H54 (cell line): ENCODE results near the gene ARX.

Experiments
- DNase-seq: peaks from one replicate; pipeline ENCODE4 v3.0.0; 2011; ENCODE audit warnings: low spot score, mixed read lengths; ENCODE audit not compliant: insufficient read length
- FAIRE-seq: peaks from 3 replicates; lab custom pipeline; 2011; peaks lifted over from hg19 to GRCh38; lab: Jason Lieb, UNC
- POLR2A ChIP-seq: IDR thresholded peaks from 2 replicates; pipeline ENCODE4 v1.6.1; 2011; ENCODE audit warnings: low read depth, mild to moderate bottlenecking, low read length

Gene ARX

DNA sequence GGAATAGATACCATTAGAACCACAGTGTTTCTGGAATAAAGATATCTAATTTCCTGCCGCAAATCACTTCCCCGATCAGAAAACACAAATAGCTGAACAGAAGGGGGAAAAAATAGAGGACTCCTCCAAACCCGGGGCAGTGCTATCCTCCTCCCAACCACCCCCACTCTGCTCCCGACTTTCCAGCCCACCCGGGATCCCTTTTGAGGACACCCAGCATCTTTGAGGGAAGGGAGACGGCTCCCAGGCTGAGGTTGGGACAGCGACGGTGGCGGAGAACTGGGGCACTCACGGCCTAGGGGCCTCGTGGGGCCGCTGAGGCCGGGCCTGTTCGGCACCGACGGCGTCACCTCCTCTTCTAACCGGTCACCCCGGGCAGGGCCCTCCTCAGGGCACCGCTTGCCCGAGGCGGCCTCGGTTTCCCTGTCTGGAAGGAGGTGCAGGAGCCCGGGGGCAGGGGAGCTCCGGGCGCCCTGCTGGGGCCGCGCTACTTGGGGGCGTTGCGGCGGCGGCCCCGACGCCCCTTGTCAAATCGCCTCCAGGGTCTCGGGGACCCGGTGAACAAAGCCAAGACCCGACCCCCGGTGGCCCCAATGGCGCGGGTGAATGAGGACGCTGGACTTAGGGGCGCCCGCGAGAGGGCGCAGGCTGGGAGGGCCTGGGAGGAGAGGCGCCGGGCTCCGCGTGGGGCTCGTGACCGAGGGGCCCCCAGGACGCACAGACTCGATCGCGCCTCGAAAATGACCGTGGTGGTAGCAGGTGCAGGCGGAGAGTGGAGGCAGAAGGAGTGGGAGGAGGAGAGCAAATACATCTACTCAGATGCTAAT lies 6.9 kb upstream of the ARX start:
- TF ChIP-seq POLR2A, result no peak
- DNase-seq (no peak), FAIRE-seq (no peak)

DNA sequence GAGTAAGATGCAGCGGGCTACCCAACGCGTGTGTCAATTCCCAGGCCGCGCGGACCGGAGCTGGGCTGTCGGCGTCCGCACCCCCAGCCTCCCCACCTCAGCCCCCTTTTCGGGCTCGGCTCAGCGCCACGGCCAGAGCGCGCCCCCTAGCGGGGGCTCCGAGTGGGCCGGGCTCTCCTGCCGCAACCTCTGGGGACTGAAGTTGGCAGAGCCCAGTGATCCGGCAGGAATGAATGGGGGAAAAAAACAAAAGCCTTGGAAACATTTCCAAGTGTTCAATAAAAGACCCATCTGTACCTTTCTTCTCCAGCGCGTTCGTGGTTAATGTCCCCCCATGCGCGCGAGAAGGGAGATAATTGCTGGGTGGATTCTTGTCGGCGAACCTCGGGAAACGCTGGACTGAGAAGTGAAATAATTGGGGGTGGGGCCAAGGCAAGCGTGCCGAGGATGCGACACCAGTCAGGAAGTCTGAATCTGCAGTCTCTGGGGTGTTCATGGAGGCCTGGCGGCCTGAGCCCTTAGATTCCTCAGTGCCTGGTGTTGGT lies 5.2 kb upstream of the ARX start:
- no peak for TF ChIP-seq POLR2A
- DNase-seq (peak; percentile 54), FAIRE-seq (no peak)

DNA sequence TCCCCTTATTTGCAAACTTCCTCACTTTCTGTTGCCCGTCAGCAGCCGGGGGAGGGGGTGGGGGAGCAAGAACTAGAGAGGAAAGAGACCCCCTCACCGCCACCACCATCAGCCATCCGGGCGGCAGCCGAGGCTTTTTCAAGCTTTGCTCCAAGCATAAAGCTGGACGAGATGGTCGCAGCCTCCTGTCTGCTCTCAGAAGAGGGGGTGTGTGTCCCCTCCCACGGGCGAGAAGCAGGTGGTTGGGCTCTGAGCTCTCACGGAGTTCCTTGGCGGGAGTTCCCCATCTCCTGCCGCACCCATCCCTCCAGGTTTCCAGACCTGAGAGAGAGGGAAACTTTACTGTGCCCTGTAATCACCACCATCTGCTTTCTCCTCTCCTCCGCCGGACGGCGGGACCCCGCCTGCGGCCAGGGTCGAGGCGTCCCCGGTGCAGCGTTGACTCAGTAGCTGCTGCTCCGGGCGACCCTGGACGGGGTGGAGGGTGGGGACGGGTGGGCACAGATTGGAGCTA lies 4.7 kb upstream of the ARX start:
- TF ChIP-seq POLR2A, result no peak
- FAIRE-seq (no peak), DNase-seq (no peak)

DNA sequence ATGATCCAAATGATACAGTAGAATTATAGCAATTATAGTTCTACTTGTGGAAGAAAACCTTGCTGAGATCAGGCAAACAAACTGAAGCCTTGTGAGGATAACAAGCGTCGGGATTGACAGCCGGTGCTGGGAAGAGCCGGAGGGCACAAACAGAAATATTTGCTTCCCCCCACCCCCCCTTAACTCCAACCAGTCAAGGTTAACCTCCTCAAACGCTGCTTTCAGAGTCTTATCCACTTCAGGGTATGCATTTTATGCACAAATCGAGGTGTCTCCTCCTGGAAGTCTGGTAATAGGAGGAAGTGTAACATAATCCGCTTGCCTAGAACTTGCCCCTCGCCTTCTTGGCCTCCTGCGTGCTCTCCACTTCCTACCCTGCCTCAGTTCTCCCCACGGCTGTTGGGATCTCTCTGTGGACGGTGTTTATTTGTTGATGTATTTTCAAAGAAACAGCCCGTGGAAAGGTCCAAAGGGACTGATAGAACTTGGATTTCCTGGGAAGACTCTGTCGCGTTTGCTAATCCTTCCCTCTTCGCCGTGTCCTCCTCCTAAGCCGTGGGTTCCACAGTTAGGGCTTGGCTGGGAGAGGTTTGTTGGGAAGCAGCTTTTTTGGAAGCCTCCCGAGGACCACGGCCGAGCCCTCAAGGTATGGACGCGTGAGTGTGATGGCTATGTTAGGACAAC lies 4.1 kb upstream of the ARX start:
- TF ChIP-seq POLR2A, result no peak
- FAIRE-seq, result no peak
- no peak for DNase-seq

DNA sequence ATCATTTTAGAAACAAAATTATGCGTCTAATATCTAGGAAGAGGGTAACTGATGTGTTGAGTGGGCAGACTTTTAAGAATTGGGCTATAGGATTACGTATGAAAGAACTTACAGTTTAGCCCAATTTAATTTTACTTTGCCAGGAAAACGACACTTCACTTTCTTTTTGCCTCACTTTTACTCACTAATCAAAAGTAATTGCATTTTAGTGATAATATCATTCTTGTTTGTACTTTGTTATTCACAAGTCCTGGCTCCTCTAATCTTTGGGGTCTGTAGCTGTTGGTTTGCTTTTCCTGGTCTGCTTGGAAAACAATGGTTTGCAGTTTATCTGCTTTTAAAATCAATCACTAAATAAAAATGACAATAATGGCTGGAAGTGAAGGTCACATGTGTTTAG lies 2.9 kb upstream of the ARX start:
- DNase-seq (no peak), FAIRE-seq (no peak)
- no peak for TF ChIP-seq POLR2A

DNA sequence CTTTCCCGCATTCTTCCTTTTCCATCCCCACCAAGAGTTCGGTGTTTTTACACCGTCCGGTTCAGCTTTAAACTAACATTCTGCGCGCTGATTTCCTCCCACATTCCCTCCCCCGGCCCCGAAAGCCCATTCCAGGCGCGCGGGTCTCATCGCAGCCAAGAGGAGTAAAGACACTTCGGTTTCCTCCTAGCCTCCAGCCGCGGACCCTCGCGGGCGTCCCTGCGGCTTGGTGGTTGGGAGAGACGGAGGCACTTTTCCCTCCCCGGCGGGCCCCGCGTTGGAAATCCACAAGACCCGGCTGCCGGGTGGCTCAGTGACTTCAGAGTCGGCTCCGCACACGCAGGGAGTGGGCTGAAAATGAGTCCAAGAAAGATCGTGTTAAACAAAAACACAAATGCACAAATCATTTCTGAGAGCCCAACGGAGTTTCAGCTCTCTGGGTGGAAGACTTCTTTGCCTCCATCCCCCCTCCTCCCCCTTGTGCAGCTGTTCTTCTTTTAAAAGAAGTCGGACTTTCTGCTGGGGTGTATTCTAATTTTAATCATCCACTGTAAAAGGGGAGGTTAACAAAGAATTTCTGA lies 2.0 kb upstream of the ARX start:
- FAIRE-seq (no peak), DNase-seq (no peak)
- no peak for TF ChIP-seq POLR2A

DNA sequence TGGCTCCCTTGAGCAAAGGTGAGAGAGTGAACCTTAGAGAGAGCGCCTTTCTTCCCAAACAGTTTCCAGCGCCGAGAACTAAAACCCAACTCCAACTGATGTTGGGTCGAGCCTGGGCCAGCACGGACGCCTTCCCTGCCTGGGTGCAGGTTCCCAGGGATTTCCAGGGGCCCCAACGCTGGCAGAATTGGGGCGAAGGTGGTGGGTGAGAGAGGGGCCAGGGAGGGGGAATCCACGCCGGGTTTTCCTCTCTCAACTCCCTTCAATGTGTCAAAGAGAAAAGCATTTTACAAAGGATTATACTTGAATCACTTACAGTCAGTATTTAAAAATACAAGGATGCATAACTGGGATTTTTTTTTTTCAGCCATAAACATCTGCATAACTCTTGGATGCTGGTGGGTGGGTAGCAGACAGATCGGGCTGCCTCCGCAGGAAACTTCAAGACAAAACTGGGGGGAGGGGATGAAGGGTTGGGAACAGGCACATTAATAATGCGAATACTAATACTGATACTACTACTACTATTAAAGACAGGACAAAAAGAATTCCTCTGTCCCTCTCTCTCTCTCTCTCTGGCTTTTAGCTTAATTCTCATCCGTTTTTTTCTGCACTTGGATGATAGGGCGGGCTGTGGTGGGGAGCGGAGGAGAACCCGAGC lies 1.3 kb upstream of the ARX start:
- DNase-seq (no peak), FAIRE-seq (no peak)
- TF ChIP-seq POLR2A, result no peak

DNA sequence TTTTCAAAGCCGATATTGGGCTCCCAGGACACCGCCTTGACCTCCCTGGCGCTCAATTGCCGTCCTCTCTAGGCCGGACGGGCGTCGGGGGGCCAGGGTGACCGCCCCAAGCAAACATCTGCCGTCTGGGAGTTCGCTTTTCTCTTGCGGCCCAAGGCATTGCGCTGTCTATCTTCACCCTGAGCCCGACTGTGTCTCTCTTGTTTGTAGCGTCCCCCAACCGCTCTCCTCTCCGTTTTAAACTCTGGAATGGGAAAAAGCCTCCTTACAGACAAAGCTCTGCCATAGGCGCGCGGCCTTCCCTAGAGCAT lies 551 bp upstream of the ARX start:
- no peak for TF ChIP-seq POLR2A
- FAIRE-seq, result no peak
- DNase-seq, result no peak

DNA sequence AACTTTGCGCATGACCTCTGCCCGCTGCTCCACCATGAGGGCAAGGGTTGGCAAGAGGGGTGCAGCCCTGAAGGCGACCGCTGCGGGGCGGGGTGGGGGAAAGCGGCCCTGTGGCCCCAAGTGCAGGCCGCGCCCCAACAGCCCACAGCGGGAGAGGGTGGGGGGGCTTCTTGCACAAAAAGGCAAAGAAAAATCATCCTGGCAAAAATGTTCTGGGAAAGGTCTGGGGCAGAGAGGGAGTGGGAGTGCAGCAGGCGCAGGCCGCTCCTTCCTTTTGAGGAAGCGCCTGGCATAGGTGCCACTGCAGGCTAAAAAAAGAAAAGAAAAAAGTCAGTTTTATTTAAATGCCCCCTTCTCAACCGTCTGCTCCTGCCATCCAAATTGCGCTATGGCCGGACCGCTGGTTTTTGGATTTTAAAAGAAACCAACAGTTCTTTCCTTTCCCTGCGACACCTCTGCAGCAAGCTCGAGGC lies 1.4 kb downstream of the ARX start:
- TF ChIP-seq POLR2A, result no peak
- DNase-seq, result no peak
- no peak for FAIRE-seq

DNA sequence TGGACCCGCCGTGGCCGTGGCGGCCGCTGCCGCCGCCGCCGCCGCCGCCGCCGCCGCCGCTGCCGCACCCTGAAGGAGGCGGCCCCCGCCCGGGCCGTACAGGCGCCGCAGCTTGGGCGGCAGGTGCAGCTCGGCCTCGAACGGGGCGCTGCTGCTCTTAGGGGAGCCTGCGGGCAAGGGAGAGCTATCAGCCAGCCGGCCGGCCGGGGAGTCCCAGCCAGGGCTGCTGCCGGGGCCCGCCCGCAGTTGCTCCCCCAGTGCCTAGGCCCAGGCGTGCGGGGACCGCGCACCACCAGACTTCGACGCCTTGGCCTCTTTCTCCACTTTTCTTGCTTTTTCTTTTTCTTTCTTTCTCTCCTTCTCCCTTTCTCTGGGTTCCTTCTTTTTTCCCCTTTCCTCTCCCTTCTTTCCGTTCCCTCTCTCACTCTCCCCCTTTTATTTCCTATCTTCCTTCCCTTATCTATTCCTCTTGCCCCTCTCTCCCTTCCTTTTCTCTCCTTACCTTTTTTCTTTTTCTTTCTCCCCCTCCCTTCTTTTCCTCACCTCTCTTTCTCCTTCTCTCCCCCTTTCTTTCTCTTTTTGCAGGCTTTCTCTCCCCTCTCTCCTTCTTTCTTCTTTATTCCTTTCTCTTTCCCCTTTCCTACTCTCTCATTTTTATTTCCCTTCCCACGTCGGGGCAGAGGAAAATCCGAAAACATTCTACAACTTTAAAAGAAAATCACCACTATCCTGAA lies 2.0 kb downstream of the ARX start:
- FAIRE-seq (no peak), DNase-seq (no peak)
- TF ChIP-seq POLR2A, result no peak

DNA sequence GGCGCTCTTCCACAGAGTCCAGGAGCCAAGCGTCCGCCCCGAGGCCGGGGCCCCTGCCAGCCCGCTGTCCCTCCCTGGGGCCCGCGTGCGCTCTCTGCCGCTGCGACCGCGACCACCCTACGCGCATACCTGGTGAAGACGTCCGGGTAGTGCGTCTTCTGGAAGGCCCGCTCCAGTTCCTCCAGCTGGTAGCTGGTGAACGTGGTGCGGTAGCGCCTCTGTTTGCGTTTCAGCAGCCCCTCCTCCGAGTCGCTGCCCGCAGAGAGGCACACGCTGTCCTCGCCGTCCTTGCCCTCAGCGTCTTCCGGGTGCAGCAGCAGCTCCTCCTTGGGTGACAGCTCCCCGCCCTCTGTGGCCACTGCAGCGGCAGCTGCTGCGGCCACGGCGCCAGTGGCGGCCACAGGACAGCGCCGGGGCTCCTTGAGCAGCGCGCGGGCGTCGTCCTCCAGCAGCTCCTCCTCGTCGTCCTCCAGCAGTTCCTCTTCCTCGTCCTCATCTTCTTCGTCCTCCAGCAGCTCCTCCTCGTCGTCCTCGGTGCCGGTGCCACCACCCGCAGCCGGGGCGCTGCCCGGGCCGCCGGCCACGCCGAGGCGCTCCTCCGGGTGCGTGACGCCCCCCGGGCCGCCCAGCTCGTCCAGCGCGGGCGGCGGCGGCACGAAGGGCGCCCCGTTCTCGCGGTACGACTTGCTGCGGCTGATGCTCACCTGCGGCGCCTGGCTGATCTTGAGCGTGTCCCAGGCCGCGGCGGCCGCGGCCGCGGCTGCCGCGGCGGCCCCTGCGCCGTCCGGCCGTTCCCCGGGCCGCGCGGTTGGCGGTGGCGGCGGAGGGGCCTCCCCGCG lies 2.8 kb downstream of the ARX start:
- no peak for TF ChIP-seq POLR2A
- FAIRE-seq, result no peak
- no peak for DNase-seq

DNA sequence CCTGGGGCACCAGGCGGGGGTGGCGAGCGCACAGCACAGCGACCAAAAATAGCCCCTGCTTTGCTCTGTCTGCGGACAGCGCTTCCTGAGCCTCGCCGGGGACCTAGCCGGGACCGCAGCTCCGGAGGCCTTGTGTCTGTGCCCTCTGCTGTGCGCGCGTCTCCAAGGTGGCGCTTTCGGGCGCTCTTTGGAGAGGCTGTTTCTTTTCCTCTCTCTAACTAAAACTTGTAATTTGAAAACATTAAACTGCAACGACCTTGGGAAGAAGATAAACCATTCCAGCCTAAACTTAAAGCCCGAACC lies 3.4 kb downstream of the ARX start:
- no peak for TF ChIP-seq POLR2A
- DNase-seq, result no peak
- no peak for FAIRE-seq
